Measurements from ENCODE around the gene SH3RF3.

GRCh38 chr2:109350526-109350925 is 221.5 kb downstream of the SH3RF3 start:
- TF ChIP-seq POLR2AphosphoS5 (IDR thresholded peaks at IDR 0.05): no peak
- TF ChIP-seq, protein P1, sequence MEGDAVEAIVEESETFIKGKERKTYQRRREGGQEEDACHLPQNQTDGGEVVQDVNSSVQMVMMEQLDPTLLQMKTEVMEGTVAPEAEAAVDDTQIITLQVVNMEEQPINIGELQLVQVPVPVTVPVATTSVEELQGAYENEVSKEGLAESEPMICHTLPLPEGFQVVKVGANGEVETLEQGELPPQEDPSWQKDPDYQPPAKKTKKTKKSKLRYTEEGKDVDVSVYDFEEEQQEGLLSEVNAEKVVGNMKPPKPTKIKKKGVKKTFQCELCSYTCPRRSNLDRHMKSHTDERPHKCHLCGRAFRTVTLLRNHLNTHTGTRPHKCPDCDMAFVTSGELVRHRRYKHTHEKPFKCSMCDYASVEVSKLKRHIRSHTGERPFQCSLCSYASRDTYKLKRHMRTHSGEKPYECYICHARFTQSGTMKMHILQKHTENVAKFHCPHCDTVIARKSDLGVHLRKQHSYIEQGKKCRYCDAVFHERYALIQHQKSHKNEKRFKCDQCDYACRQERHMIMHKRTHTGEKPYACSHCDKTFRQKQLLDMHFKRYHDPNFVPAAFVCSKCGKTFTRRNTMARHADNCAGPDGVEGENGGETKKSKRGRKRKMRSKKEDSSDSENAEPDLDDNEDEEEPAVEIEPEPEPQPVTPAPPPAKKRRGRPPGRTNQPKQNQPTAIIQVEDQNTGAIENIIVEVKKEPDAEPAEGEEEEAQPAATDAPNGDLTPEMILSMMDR (IDR thresholded peaks at IDR 0.05): no peak
- TF ChIP-seq POLR2A (IDR thresholded peaks at IDR 0.05): no peak
